A673 (cell line): ENCODE results near the gene IQGAP2.

Experiments used
- CTCF ChIP-seq: fragments of 300-800, 200-600 bp; sonication (generic); conservative IDR thresholded peaks from 2 replicates; pipeline ENCODE4 v1.5.1; 2017; ENCODE audit warnings: low read depth, mild to moderate bottlenecking, antibody characterized with exemption, low read length, moderate library complexity, mixed read lengths
- EZH2 ChIP-seq: fragments of 200-600 bp; sonication (generic); IDR thresholded peaks from 2 replicates; pipeline ENCODE4 v1.6.1; 2017; ENCODE audit warnings: borderline replicate concordance, low read depth, mild to moderate bottlenecking, mixed read lengths, antibody characterized with exemption, low read length; ENCODE audit not compliant: poor library complexity, severe bottlenecking

- TF ChIP-seq CTCF (no peak), EZH2 (no peak)
These were observed 290.1 kb downstream of the IQGAP2 start for GRCh38 chr5:76693141-76693540.
